HG02970 (cell line): ENCODE results near the gene ARNT2.

Source experiments
- ATAC-seq: cut with Tn5 transposase; IDR thresholded peaks from one replicate; pipeline ENCODE4 v1.9.1; 2021; ENCODE audit warnings: mild to moderate bottlenecking, moderate library complexity, moderate number of reproducible peaks; ENCODE audit not compliant: unreplicated experiment, low FRiP score

ARNT2 gene

DNA sequence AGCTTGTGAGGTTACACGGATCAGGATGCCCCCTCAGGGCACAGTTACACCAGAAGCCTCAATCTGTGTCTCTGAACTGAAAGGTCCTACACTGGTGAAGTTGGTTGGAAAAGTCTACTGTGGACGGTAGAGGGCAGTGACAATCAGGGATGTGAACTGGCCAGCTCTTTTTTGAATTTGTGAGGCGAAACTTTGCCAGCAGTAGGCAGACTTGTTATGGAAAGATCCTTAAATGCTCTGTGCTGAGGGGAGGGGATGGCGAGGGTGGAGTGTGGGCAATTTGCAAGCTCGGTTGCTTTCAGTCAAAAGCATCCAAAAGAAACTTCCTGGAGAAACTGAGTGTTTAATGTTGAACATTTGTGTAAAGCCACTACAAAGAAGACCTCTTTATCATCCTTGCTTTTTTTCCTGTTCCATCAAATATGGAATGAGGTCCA, 163.6 kb downstream of the ARNT2 start:
- ATAC-seq = no peak

DNA sequence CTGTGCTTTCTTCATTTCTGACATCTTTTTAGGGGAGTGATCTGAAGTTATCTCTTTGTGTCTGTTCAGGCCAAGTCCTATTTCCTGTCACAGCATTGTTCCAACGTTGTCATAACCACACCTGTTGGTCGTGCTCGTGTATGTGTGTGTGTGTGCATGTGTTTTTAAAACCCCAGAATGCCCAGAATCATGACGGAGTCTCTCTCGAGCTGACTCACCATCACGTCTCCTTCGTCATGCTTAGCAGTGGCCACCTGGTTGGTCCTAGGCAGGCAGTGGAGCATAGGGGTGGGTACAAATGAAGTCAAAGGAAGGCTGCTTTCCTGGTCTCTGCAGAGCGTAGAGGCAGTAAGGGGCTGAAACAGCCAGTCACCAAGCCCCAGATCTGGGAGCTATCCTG, 164.1 kb downstream of the ARNT2 start:
- ATAC-seq = no peak

DNA sequence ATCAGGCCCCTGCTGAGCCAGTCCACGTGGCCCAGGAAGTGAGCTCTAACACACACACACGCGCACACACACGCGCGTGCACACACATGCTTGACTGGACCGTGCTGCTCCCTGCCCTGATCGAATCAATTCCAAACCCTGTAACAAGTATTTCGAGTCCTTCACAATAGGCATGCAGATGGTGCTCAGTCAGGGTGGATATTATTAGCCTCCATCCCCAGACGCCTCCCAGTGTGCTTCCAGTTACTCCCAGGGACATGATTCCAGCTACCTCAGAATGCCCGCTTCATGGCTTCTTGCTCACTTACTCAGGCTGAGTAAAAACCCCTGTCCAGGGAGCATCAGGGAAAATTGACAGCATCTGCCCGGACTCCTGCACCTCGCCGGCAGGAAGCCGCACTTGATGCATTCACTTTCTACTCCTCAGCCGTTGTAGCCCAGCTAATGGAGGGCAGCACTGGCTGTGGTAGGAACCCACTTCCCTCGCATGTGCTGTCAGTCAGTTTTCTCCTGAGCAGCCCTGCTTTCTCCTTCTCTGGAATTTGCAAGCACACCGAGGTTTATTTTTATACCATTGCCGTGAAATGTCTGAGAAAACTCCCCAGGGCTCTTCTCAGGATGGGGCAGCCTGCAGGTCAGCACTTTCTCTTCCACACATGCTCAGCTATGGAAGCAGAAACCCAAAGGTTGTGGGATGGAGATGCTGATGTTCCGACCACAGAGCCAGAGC, 164.9 kb downstream of the ARNT2 start:
- ATAC-seq = no peak

DNA sequence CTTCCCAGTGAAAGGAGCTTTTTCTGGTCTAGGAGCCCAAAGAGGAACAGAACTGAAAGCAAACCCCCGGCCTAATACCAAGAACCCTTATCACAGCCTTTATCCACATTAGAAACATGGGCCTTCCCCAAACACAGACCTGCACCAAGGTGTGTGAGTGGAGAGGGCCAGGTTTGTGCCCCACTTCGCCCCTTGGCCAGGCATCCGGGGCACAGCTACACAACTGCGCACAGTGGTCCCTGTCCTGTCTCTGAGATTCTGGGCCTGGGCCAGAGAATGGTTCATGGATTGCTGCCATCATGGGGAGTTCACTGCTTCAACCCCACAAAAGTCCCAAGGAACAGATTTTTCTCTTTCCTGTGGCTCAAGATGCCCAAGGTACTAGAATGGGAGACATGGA, 165.5 kb downstream of the ARNT2 start:
- no peak for ATAC-seq

DNA sequence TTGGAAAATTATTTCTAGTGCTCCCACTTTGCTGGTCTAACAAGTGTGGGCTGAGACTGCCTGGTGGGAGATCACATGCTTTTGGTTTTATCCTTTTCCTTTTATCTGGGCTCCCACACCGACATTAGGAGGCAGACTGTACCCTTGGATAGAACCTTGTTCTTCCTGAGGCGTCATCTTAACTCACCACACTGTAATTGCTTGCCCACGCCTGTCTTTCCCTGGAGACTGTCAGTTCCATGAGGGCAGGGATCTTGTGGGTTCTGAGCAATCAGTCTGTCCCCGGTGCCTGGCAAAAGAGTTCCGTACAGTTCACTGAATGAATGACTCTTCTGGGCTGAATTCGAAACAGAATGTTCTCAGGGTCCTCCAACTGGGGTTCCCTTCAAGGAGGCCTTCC, 166.4 kb downstream of the ARNT2 start:
- no peak for ATAC-seq

DNA sequence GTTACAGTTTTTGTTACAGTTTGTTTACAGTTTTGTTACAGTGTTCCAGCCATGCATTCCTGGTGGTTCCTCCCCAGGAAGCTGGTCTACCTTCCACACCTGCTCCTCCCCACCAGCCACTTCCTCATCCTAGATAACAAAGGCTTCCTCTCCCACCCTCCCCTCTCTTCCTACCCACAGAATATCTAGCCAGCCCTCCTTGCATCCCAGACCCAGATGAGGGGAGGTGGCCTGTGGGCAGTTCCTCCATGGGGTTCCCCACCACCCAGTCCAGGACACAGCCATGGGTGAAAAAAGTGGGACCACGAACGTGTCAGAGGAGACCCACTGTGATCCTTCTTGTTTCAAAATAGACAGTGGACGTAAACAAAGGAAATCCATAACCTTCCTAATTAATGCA, 168.2 kb downstream of the ARNT2 start:
- no peak for ATAC-seq

DNA sequence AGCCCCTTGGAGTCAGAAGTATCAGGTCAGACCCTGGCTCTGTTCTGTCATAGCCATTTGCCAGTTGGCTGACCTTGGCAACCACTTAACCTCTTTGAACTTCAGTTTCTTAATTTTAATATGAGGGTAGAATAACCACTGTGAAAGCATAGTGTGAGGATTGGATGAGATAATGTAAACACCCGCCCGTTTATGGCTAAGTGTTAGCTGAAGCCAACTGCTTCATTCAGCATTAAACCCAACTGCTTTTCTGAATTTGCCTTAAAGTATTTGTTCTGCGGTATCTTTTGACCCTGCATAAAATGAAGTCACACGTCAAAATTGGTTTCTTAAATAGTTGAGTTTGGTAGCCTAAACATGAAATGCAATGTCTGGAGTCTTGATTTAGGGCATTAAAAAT, 169.4 kb downstream of the ARNT2 start:
- no peak for ATAC-seq

DNA sequence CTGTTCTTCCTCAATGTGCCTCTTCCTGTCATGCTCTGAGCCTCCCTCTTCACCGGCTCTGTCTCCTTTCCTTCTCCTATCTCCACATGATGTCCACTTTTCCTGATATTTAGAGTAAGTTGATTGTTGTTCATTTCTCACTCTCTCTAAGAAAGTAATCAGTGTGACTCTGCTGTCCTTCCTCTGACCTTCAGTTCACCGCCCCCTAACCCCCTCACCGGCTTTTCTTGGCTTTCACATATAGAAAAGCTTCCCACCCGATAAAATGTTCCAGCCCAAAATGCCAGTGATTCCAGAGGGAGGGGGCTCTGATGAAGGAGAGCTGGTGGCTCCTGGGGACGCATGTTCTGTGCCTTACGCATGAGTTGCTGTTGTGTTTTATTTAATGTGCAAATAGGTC, 170.4 kb downstream of the ARNT2 start:
- no peak for ATAC-seq

DNA sequence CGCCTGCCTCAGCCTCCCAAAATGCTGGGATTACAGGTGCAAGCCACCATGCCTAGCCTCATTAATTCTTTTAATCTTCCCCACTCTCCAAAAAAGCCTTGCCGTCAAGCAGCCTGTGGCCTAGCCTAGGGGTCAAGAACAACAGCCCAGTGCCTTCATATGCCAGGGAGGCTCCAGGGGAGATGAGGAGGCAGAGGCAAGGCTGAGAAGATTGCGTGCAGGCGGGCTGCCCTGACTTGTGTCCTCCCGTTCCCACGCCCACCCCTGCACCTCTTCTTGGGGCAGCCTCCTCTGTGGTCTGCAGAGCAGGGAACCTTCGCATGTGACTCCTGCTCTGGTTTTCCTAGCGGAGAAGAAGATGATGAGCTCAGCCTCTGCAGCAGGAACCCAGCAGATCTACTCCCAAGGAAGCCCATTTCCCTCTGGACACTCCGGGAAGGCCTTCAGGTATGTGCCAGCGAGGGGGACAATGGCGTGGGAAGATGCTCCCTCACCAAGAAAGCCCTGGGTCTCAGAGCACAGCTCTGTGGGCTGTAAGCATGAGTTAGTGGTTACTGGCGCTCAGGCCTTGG, 172.4 kb downstream of the ARNT2 start:
- no peak for ATAC-seq

DNA sequence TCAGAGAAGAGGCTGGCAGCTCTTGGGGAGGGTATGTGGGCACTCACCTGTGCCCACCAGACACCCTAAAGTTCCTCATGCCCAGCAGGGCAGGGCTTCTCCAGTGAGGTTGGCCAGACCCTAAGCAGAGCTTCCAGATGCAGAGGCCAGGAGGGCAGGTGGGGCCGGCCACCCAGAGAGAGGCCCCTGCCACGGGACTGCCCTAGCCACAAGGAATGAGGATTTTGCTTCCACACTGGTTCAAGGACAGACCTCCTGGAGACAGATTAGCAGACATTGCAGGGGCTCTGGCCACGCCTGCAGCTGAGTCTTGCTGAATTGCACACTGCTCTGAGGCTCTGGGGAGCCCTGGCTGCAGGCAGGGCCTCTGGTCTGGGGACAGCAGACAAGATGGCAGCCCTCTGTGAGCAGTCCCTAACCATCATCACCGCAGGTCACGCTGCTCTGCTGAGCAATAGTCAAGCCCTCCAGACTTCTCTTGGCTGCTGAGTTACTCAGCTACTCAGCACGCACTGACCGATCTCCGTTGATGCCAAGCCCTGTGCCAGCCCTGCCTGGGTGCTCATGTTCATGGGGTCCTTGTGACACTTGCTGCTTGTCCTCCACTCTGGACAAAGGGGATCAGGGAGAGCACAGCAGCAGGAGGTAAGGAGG, 173.5 kb downstream of the ARNT2 start:
- no peak for ATAC-seq

DNA sequence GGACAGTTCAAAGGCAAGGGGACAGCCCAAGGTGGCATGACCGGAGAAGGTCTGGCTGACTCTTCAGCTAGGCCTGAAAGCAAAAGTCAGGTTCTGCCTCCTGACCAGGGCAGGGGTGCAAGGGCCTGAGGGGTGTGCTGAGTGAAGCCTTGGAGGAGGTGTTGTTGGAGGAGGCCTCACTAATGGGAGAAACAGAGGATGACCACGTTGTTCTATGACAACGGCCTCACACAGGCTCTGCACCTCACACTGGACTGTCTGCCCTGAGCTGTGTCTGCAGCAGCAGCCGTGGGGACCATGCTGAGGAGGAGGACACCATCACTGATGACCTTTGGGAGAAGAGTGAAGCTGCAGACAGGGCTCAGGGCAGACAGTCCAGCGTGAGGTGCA, 174.0 kb downstream of the ARNT2 start:
- ATAC-seq = no peak

DNA sequence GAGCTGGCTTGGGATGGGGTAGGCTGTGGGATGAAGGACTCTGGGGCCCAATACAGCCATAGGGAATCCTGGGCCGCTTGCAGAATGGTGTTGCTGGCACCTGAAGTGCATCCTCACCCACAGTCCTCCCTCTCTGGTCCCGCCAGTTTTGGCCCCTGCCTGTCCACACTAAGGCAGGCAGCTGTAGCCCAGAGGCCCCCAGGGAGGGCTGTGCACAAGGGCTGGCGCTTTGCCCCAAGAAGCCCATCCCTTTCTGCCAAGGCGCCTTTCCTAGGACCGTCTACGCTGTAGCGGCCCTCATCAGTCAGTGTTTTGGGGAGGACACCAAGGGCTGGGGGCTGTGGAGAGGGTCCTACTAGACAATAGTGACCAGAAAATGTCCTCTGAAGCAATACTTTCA, 174.7 kb downstream of the ARNT2 start:
- no peak for ATAC-seq

DNA sequence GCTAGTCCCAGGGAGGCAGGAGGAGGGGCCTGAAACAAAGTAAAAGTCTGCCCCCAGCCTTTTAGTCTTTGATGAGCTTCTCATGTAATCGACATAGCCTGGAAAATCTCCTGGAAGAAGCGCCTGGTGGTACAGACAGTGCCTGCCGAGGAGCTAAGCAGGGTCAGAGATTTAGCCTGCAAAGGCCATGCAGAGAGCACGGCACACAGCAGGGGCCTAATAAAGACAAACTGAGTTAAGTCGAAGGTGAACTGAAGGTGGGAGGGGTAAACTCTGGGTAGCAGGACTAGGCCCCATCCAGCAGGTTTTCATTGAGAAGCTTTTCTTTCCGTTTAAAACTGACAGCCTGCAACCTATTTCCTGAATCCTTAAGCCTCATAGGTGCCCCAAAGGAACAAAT, 175.4 kb downstream of the ARNT2 start:
- no peak for ATAC-seq

DNA sequence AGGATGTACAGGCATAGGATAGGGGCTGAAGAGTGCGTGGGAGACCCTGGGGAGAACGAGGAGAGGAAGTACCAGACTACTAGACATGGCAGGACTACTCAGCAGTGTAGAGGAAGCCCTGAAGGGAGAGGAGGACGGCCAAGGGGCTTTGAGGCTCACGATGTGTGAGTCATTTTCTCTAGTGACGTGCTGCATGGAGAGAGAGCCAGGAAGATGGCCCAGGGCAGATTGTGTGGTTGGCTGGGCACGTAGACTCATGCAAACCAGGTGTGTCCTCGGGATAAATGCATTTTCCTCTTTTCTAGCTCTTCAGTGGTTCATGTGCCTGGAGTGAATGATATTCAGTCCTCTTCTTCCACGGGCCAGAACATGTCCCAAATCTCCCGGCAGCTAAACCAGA, 175.9 kb downstream of the ARNT2 start:
- no peak for ATAC-seq

DNA sequence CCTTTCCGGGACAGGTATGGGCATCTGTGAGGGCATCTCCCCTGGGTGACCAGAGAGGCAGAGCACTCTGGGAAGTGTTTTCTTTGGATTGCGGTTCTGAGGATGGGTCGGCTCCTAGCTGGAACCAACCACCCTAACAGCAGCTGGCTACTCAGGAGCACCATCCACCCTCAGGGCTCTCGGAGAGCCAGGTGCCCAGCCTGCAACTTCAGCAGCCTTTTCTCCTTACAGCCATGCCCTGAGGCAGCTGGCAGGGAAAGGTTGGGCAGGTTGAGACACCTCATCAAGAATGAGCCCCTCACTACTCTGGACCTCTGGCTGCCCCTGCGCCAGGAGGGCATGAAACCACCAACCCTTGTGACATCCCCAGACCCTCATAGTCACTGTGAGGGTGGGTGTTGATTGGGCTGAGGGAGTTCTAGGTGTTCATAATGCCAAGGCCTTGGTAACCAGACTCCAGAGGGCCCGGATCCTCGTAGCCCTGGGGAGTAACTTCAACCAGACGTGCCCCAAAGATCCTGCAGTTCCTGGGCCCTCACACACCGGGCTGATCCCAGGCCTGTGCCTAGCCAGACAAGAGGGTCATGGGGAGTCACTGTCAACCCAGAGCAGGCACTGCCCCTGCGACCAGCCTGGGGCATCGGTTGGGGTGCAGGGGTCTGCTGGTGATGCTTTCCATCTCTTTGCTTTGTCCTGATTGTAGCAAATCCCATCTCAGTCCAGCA, 176.5 kb downstream of the ARNT2 start:
- no peak for ATAC-seq

DNA sequence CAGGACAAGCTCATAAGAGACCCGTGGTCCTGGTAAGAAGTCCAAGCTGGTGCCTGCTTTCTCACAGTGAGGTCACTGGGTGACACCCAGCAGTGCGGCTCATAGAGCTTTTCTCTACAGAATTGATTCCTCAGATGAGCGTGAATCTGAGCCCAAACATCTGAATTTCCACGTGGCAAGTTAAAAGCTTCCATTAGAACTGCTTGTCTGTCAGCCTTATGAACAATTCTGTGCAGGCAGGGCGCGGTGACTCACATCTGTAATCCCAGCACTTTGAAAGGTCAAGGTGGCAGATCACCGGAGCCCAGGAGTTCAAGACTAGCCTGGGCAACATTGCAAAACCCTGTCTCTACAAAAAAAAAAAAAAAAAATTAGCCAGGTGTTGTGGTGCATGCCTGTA, 177.8 kb downstream of the ARNT2 start:
- ATAC-seq = no peak

DNA sequence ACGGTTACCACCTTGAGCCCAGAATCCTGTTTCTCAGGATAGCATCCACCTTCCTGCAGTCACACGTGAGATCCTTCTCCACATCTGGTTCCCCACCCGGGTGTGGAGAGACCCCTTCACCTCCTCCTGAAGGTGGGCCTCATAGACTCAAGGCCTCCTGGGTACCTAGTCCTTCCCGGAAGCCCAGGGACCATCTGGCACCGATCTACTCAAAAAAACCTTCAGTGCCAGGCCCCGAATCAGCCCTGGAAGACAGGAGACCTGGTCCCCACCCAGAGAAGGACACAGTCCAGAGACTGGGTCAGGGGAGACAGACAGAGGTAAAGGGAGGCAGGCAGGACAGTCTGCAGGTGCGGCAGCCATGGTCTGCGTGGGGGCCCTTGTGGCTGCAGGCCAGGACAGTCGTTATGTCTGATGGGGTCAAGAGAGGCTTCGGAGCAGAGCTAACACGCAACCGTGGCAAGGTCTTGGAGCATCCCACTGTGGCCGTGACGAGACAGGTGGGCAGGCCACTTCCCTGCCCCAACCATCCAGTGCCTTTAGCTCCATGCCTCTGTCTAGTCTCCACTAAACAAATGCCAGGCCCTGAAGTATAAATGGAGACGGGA, 178.7 kb downstream of the ARNT2 start:
- ATAC-seq = no peak

DNA sequence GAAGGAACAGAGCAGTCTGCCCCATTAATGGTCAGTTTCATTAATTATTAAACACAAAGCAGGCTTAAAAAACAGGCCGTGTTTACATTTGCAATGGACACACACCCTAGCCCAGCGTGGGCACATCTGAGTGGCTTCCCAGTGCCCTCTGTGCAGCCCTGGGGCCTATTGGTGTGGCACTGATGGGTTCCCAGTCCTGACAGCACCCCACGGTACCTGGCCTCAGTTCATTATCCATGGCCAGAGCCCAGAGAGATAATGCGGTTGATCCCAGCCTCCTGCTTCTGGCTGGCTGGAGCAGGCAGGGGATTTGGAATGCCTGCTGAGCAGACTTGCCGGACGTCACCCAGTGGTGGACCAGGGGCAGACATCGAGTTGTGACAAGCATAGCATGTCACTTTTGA, 180.4 kb downstream of the ARNT2 start:
- ATAC-seq = no peak

DNA sequence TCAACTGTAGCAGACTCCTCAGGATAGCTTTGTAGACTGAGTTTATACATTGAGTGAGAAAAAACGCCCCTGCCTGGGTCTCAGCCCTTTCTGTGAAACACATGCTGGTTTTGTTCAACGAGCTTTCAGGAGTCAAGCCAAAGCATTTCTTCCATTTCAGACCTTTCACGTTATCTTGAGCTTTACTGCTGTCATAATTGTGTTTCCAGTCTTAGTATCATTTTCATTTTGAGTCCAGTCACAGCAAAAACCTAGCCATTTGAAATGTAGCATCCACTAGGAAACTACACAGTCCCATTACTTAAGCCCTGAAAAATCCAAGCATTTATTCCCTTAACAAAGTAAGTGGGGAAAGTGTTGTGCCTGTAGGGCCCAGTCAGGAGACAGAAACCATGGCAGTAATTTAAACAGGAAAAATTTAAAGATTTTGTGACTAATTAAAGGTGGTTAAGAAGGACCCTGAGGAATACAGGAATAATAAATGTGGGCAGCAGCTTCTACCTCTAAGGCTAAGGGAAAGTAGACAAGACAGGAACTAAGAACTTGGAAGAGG, 180.9 kb downstream of the ARNT2 start:
- no peak for ATAC-seq

DNA sequence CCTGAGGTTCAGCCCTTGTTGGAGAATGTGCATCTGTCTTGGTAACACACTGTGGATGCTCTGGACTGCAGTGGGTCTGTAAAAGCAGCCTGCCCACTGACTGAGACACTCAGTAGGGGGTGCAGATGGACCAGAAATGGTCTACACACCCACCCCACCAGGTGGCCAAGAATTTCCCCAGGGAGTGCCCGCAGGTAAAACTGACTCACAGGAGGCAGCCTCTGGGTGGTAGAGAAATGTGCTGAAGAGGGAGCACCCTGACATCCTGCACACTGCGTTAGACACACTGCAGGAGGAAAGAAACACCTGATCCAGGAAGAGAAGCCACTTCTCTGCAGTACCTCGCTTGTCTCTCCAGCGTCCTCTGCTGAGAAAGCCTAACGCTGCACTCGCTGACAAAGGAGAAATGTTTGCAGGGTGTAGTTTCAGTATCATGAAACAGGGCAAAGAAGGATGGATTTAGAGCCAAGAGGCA, 181.4 kb downstream of the ARNT2 start:
- ATAC-seq = no peak

DNA sequence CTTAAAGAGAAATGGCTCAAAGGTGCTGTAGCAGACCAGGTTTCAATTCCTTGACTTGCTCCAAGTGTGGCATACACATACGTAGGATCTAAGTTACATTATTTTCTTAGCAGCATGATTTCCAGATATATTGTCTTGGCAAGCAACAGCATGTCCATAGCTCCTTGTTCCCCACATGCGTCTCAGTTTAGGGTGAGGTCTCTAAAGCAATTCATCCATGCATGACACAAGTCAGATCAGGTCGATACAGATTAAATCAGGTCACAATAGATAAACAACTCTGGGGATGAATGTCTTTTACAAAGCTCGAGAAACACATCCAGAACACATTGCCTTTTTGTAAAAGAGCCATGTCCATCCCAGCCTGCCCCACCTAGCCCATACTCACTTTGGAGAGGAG, 182.0 kb downstream of the ARNT2 start:
- no peak for ATAC-seq
